ENCODE data around the gene THNSL1. TPM values are rescaled to one million over a fixed set of nuclear protein-coding genes. Genes with fewer than 3 reads are reported as not detected.

Gene THNSL1
- polyA plus RNA-seq, 1 donor from 2014 or later: 5.1 TPM

DNA sequence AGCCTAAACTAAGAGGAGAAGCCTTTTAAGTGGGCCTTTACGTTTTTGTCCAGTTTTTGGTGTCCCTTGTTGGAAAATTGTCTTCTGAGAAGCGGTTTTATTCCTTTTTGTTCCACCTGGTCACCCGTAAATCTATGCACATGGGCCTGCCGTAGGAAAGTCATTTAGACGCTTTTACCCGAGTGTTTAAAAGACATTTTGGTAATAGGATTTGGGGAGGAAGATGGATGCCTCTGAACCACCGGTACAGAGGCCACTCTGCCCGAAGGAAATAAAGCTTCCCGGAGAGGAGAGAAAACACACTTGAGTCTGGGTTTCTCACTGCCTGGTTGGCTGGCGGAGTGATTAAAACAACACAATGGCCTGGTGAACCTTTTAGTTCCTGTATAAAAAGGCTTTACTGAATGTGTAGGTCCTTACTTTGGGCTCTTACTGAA is 760 bp downstream of the THNSL1 start:
- H3K9me2 ChIP-seq (ENCODE audit: insufficient read depth, low read length): no peaks in the 10 kb centered on the region
- TF ChIP-seq, protein P1, sequence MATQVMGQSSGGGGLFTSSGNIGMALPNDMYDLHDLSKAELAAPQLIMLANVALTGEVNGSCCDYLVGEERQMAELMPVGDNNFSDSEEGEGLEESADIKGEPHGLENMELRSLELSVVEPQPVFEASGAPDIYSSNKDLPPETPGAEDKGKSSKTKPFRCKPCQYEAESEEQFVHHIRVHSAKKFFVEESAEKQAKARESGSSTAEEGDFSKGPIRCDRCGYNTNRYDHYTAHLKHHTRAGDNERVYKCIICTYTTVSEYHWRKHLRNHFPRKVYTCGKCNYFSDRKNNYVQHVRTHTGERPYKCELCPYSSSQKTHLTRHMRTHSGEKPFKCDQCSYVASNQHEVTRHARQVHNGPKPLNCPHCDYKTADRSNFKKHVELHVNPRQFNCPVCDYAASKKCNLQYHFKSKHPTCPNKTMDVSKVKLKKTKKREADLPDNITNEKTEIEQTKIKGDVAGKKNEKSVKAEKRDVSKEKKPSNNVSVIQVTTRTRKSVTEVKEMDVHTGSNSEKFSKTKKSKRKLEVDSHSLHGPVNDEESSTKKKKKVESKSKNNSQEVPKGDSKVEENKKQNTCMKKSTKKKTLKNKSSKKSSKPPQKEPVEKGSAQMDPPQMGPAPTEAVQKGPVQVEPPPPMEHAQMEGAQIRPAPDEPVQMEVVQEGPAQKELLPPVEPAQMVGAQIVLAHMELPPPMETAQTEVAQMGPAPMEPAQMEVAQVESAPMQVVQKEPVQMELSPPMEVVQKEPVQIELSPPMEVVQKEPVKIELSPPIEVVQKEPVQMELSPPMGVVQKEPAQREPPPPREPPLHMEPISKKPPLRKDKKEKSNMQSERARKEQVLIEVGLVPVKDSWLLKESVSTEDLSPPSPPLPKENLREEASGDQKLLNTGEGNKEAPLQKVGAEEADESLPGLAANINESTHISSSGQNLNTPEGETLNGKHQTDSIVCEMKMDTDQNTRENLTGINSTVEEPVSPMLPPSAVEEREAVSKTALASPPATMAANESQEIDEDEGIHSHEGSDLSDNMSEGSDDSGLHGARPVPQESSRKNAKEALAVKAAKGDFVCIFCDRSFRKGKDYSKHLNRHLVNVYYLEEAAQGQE (IDR thresholded peaks at IDR 0.05; ENCODE audit: borderline replicate concordance): no peak
- peak; percentile 3 for TF ChIP-seq RAD21 (conservative IDR thresholded peaks at IDR 0.05)
- peak overlapping the region; percentile 76 for H2AFZ ChIP-seq (ENCODE audit: low read depth, low read length)
- H3K79me2 ChIP-seq (replicated peaks; ENCODE audit: insufficient read depth, low read length): peaks cover 5% of the 10 kb centered on the region
- H4K20me1 ChIP-seq (ENCODE audit: insufficient read depth): no peaks in the 10 kb centered on the region
- H3F3A ChIP-seq (ENCODE audit: insufficient read depth, low read length, poor library complexity, severe bottlenecking): peaks cover 5% of the 10 kb centered on the region
- H3K36me3 ChIP-seq (ENCODE audit: insufficient read depth, low read length): no peaks in the 10 kb centered on the region
- peak overlapping the region; percentile 71 for H3K9ac ChIP-seq (ENCODE audit: low read length)
- H3K27me3 ChIP-seq (ENCODE audit: insufficient read depth, low read depth, low read length): no peaks in the 10 kb centered on the region
- H3K27ac ChIP-seq (ENCODE audit: low read length): peak overlapping the region; percentile 83
- peak overlapping the region; percentile 82 for H3K4me3 ChIP-seq (ENCODE audit: low read length)
- H3K4me2 ChIP-seq (ENCODE audit: low read length): peak overlapping the region; percentile 71
- H3K9me3 ChIP-seq (ENCODE audit: low read length): no peaks in the 10 kb centered on the region

DNA sequence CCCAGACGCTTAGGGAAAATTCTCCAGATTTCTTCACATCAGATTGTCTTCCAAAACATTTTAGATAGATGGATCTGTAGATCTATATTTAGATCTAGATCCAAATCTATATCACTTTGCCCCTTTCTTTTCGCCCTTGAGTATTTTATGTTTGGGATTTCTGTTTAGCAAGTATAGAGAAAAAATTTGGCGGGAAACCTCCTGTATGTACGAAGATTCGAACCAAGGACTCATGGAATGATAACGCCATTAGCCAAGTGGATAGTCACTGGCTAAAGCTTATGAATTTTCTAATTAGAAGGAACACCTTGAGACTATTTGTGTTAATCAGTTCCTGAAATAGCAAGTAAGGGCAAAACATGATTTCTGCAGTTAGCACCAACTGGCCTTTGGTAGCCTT is 1.2 kb downstream of the THNSL1 start:
- peak overlapping the region; percentile 82 for H3K4me3 ChIP-seq (ENCODE audit: low read length)
- H3K9me2 ChIP-seq (ENCODE audit: insufficient read depth, low read length): no peaks in the 10 kb centered on the region
- peak overlapping the region; percentile 71 for H3K4me2 ChIP-seq (ENCODE audit: low read length)
- no peaks in the 10 kb centered on the region for H3K27me3 ChIP-seq (ENCODE audit: insufficient read depth, low read depth, low read length)
- peak overlapping the region; percentile 83 for H3K27ac ChIP-seq (ENCODE audit: low read length)
- no peaks in the 10 kb centered on the region for H3K9me3 ChIP-seq (ENCODE audit: low read length)
- peaks cover 5% of the 10 kb centered on the region for H3F3A ChIP-seq (ENCODE audit: insufficient read depth, low read length, poor library complexity, severe bottlenecking)
- TF ChIP-seq, protein P1 (IDR thresholded peaks at IDR 0.05; ENCODE audit: borderline replicate concordance): no peak
- TF ChIP-seq EP300 (conservative IDR thresholded peaks at IDR 0.05; ENCODE audit: poor library complexity, severe bottlenecking): no peak
- TF ChIP-seq SMC3 (conservative IDR thresholded peaks at IDR 0.05; ENCODE audit: poor library complexity): no peak
- TF ChIP-seq POLR2AphosphoS5 (IDR thresholded peaks at IDR 0.05): no peak
- TF ChIP-seq, protein P2, sequence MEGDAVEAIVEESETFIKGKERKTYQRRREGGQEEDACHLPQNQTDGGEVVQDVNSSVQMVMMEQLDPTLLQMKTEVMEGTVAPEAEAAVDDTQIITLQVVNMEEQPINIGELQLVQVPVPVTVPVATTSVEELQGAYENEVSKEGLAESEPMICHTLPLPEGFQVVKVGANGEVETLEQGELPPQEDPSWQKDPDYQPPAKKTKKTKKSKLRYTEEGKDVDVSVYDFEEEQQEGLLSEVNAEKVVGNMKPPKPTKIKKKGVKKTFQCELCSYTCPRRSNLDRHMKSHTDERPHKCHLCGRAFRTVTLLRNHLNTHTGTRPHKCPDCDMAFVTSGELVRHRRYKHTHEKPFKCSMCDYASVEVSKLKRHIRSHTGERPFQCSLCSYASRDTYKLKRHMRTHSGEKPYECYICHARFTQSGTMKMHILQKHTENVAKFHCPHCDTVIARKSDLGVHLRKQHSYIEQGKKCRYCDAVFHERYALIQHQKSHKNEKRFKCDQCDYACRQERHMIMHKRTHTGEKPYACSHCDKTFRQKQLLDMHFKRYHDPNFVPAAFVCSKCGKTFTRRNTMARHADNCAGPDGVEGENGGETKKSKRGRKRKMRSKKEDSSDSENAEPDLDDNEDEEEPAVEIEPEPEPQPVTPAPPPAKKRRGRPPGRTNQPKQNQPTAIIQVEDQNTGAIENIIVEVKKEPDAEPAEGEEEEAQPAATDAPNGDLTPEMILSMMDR (IDR thresholded peaks at IDR 0.05; ENCODE audit: poor library complexity, severe bottlenecking): no peak
- TF ChIP-seq RAD21 (conservative IDR thresholded peaks at IDR 0.05): no peak
- peak overlapping the region; percentile 71 for H3K9ac ChIP-seq (ENCODE audit: low read length)
- H3K36me3 ChIP-seq (ENCODE audit: insufficient read depth, low read length): no peaks in the 10 kb centered on the region
- no peaks in the 10 kb centered on the region for H4K20me1 ChIP-seq (ENCODE audit: insufficient read depth)
- peaks cover 5% of the 10 kb centered on the region for H3K79me2 ChIP-seq (replicated peaks; ENCODE audit: insufficient read depth, low read length)
- H2AFZ ChIP-seq (ENCODE audit: low read depth, low read length): no peak overlapping the region
